ENCODE results near the gene PITPNC1.

GRCh38 chr17:67377488-67378453 lies 690 bp downstream of the PITPNC1 start:
- TF ChIP-seq YY1 (IDR thresholded peaks at IDR 0.05; ENCODE audit: insufficient read depth, insufficient read length) (no peak), SUZ12 (IDR thresholded peaks at IDR 0.05; ENCODE audit: extremely low read depth, insufficient read depth, insufficient read length) (no peak)
